H9 (cell line): ENCODE measurements around the gene DDX49. TPM values are rescaled to one million over a fixed set of nuclear protein-coding genes. Genes with fewer than 3 reads are reported as not detected.

ENCODE experiments used
- DNase-seq: peaks from one replicate; pipeline ENCODE4 v3.0.0-alpha.2; 2017
- H2AFZ ChIP-seq: one replicate; pipeline ENCODE4 v1.6.1; 2013; ENCODE audit warnings: mild to moderate bottlenecking, low read length, control low read depth, moderate library complexity
- H2AK5ac ChIP-seq: 2 replicates; pipeline ENCODE4 v1.6.1; 2013; ENCODE audit warnings: low read length, control low read depth, mixed read lengths; ENCODE audit not compliant: insufficient read length
- H2BK120ac ChIP-seq: one replicate; pipeline ENCODE4 v1.6.1; 2013; ENCODE audit warnings: low read depth, mild to moderate bottlenecking, low read length, control low read depth, inconsistent platforms; ENCODE audit not compliant: poor library complexity, severe bottlenecking
- H2BK12ac ChIP-seq: 2 replicates; pipeline ENCODE4 v1.6.1; 2013; ENCODE audit warnings: low read length, control low read depth, mixed read lengths, low read depth; ENCODE audit not compliant: insufficient read length
- H2BK15ac ChIP-seq: 2 replicates; pipeline ENCODE4 v1.6.1; 2013; ENCODE audit warnings: low read depth, low read length, control low read depth
- H2BK20ac ChIP-seq: one replicate; pipeline ENCODE4 v1.6.1; 2013; ENCODE audit warnings: low read depth, mild to moderate bottlenecking, low read length, control low read depth, inconsistent platforms; ENCODE audit not compliant: poor library complexity, severe bottlenecking
- H2BK5ac ChIP-seq: 2 replicates; pipeline ENCODE4 v1.6.1; 2013; ENCODE audit warnings: low read length, control low read depth, mixed read lengths; ENCODE audit not compliant: insufficient read length
- H3K14ac ChIP-seq: 2 replicates; pipeline ENCODE4 v1.6.1; 2013; ENCODE audit warnings: low read length, control low read depth; ENCODE audit not compliant: insufficient read depth
- H3K18ac ChIP-seq: 2 replicates; pipeline ENCODE4 v1.6.1; 2013; ENCODE audit warnings: low read depth, mild to moderate bottlenecking, mixed read lengths, low read length, control low read depth; ENCODE audit not compliant: insufficient read length
- H3K23ac ChIP-seq: 2 replicates; pipeline ENCODE4 v1.6.1; 2013; ENCODE audit warnings: low read length, control low read depth, mixed read lengths, low read depth; ENCODE audit not compliant: insufficient read length
- H3K23me2 ChIP-seq: 2 replicates; pipeline ENCODE4 v1.6.1; 2013; ENCODE audit warnings: low read depth, mild to moderate bottlenecking, mixed read lengths, low read length, control low read depth; ENCODE audit not compliant: insufficient read length, poor library complexity, severe bottlenecking
- H3K27ac ChIP-seq: 2 replicates; pipeline ENCODE4 v1.5.1; 2013; ENCODE audit warnings: low read length, control low read depth, mixed read lengths, low read depth; ENCODE audit not compliant: insufficient read length
- H3K27me3 ChIP-seq: 2 replicates; pipeline ENCODE4 v1.6.1; 2013; ENCODE audit warnings: low read length, control low read depth, inconsistent platforms; ENCODE audit not compliant: insufficient read depth
- H3K4ac ChIP-seq: 2 replicates; pipeline ENCODE4 v1.6.1; 2013; ENCODE audit warnings: low read depth, mild to moderate bottlenecking, control low read depth, inconsistent platforms, low read length, moderate library complexity
- H3K4me1 ChIP-seq: 2 replicates; pipeline ENCODE4 v1.6.1; 2013; ENCODE audit warnings: low read length, control low read depth, inconsistent platforms; ENCODE audit not compliant: insufficient read depth
- H3K4me2 ChIP-seq: 2 replicates; pipeline ENCODE4 v1.6.1; 2013; ENCODE audit warnings: low read length, control low read depth, mixed read lengths; ENCODE audit not compliant: insufficient read length, insufficient read depth
- H3K56ac ChIP-seq: 2 replicates; pipeline ENCODE4 v1.6.1; 2013; ENCODE audit warnings: low read depth, mild to moderate bottlenecking, mixed read lengths, low read length, control low read depth; ENCODE audit not compliant: insufficient read length
- H3K79me1 ChIP-seq: 2 replicates; pipeline ENCODE4 v1.6.1; 2013; ENCODE audit warnings: low read depth, mild to moderate bottlenecking, moderate library complexity, low read length, control low read depth, inconsistent platforms; ENCODE audit not compliant: insufficient read depth, poor library complexity, severe bottlenecking
- H3K79me2 ChIP-seq: 2 replicates; pipeline ENCODE4 v1.6.1; 2013; ENCODE audit warnings: low read length, control low read depth, inconsistent platforms; ENCODE audit not compliant: insufficient read depth
- H3K9ac ChIP-seq: 2 replicates; pipeline ENCODE4 v1.6.1; 2013; ENCODE audit warnings: low read length, control low read depth, mixed read lengths; ENCODE audit not compliant: insufficient read length; ENCODE audit errors: extremely low read depth
- H3K9me3 ChIP-seq: one replicate; pipeline ENCODE4 v1.6.1; 2013; ENCODE audit warnings: low read depth, low read length, inconsistent platforms; ENCODE audit not compliant: control insufficient read depth
- H3T11ph ChIP-seq: one replicate; pipeline ENCODE4 v1.6.1; 2013; ENCODE audit warnings: mild to moderate bottlenecking, low read length, control low read depth, inconsistent platforms
- H4K20me1 ChIP-seq: one replicate; pipeline ENCODE4 v1.6.1; 2013; ENCODE audit not compliant: control insufficient read depth, insufficient read length, insufficient read depth
- H4K5ac ChIP-seq: 2 replicates; pipeline ENCODE4 v1.6.1; 2013; ENCODE audit warnings: low read depth, mild to moderate bottlenecking, mixed read lengths, low read length, control low read depth; ENCODE audit not compliant: insufficient read length
- H4K8ac ChIP-seq: replicated peaks from 2 replicates; pipeline ENCODE4 v1.6.1; 2013; ENCODE audit warnings: low read length, control low read depth, mixed read lengths, low read depth; ENCODE audit not compliant: insufficient read length
- H4K91ac ChIP-seq: 2 replicates; pipeline ENCODE4 v1.6.1; 2013; ENCODE audit warnings: low read depth, mild to moderate bottlenecking, moderate library complexity, mixed read lengths, low read length, control low read depth; ENCODE audit not compliant: insufficient read length
- H3K27ac Mint-ChIP-seq, 3 experiments: 2 replicates in 2 of 3; 3 replicates in 1 of 3; pipeline ENCODE4 v1.8.0; 2020 to 2021; ENCODE audit warnings: mixed read lengths in 3 of 3, mild to moderate bottlenecking in 1 of 3, moderate library complexity in 1 of 3
- H3K27me3 Mint-ChIP-seq: 2 replicates; pipeline ENCODE4 v1.8.0; 2021; ENCODE audit warnings: low read depth, mild to moderate bottlenecking, moderate library complexity, mixed read lengths
- H3K36me3 Mint-ChIP-seq, 3 experiments: 2 replicates in 2 of 3; 3 replicates in 1 of 3; pipeline ENCODE4 v1.8.0; 2020 to 2021; ENCODE audit warnings: low read depth in 3 of 3, mixed read lengths in 3 of 3; ENCODE audit not compliant: insufficient read depth in 1 of 3
- H3K4me1 Mint-ChIP-seq, 2 experiments: 2 replicates each; pipeline ENCODE4 v1.8.0; 2020; ENCODE audit warnings: mixed read lengths in 2 of 2
- H3K4me3 Mint-ChIP-seq, 2 experiments: 2 replicates in 1 of 2; 3 replicates in 1 of 2; pipeline ENCODE4 v1.8.0; 2020 to 2021; ENCODE audit warnings: mild to moderate bottlenecking in 2 of 2, mixed read lengths in 2 of 2, moderate library complexity in 1 of 2
- H3K9me3 Mint-ChIP-seq, 2 experiments: 2 replicates in 1 of 2; 3 replicates in 1 of 2; pipeline ENCODE4 v1.8.0; 2020; ENCODE audit warnings: mild to moderate bottlenecking in 2 of 2, mixed read lengths in 2 of 2, moderate library complexity in 1 of 2
- WGBS: extraction: QIAGEN DNeasy Blood & Tissue Kit; methylation state at CpG from one replicate; pipeline ENCODE4 v1.1.7; 2013; ENCODE audit warnings: missing lambda C conversion rate, low lambda C conversion rate, mixed read lengths; ENCODE audit not compliant: insufficient read length; ENCODE audit errors: extremely low coverage; 5-methylcytosine and 5-hydroxymethylcytosine counted together
- total RNA-seq: library from RNA; stranded (reverse); gene quantifications from 2 replicates; pipeline ENCODE4 v1.2.1, GENCODE V29; 2021
- TF ChIP-seq, protein P1 (sequence below): fragments of 200-600 bp; sonication (generic); conservative IDR thresholded peaks from 3 replicates; pipeline ENCODE4 v1.8.0; 2021; ENCODE audit warnings: antibody characterized with exemption, mild to moderate bottlenecking

Gene DDX49
- total RNA-seq, 1 experiment from 2014 or later: 52.3 TPM

DNA sequence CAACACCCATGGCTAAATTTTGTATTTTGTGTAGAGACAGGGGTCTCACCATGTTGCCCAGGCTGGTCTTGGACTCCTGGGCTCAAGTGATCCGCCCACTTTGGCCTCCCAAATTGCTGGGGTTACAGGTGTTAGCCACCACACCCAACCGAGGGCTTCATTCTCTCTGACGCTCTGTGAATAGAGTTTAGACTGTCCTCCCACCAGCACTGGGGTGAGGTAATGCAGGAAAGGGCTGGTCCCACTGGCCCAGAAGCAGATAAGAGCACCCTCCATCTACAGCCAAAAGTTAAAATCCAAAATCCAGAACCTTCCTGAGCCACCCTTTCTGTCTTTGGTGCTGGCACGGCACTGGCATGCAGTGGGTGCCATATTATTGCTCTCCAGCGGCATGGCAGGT lies 53.3 kb downstream of the DDX49 start:
- WGBS: no CpG with 5 or more reads among the region's 5 CpGs
- H2BK20ac ChIP-seq: no peak overlapping the region

More for the DNA sequence above, 53.3 kb downstream of the DDX49 start:
- Mint-ChIP-seq H3K27ac (no peak overlapping the region), H3K36me3 (peaks cover 0 to 4% (median 0%) of the 10 kb centered on the region in 3 experiments; a peak in 1 of 7 replicates), H3K9me3 (peaks cover 3 to 4% of the 10 kb centered on the region in 2 experiments; a peak in 3 of 5 replicates), H3K4me1 (no peaks in the 10 kb centered on the region), H3K4me3 (no peak overlapping the region), H3K27me3 (peaks cover 19% of the 10 kb centered on the region)
- Histone ChIP-seq H3K4me1 (no peaks in the 10 kb centered on the region), H2AFZ (no peak overlapping the region), H3K14ac (no peak overlapping the region), H3K79me2 (no peaks in the 10 kb centered on the region), H2BK12ac (no peak overlapping the region), H3K23me2 (no peaks in the 10 kb centered on the region), H3K4ac (no peak overlapping the region), H2BK5ac (no peak overlapping the region), H4K8ac (no peak overlapping the region), H3K27ac (no peak overlapping the region), H4K5ac (no peak overlapping the region), H3K9me3 (no peaks in the 10 kb centered on the region), H2BK120ac (no peak overlapping the region), H2BK15ac (no peak overlapping the region), H3K18ac (no peak overlapping the region), H4K91ac (no peak overlapping the region), H3K27me3 (no peaks in the 10 kb centered on the region), H3K9ac (no peak overlapping the region), H3K4me2 (no peak overlapping the region), H3T11ph (no peak overlapping the region), H4K20me1 (no peaks in the 10 kb centered on the region), H3K79me1 (no peaks in the 10 kb centered on the region), H2AK5ac (no peak overlapping the region), H3K23ac (no peak overlapping the region), H3K56ac (no peak overlapping the region)
- DNase-seq: no peak
- TF ChIP-seq, protein P1, sequence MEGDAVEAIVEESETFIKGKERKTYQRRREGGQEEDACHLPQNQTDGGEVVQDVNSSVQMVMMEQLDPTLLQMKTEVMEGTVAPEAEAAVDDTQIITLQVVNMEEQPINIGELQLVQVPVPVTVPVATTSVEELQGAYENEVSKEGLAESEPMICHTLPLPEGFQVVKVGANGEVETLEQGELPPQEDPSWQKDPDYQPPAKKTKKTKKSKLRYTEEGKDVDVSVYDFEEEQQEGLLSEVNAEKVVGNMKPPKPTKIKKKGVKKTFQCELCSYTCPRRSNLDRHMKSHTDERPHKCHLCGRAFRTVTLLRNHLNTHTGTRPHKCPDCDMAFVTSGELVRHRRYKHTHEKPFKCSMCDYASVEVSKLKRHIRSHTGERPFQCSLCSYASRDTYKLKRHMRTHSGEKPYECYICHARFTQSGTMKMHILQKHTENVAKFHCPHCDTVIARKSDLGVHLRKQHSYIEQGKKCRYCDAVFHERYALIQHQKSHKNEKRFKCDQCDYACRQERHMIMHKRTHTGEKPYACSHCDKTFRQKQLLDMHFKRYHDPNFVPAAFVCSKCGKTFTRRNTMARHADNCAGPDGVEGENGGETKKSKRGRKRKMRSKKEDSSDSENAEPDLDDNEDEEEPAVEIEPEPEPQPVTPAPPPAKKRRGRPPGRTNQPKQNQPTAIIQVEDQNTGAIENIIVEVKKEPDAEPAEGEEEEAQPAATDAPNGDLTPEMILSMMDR: no peak
